ENCODE results near the gene PVR.
"Not testable (repeated sequence)": the region's sequence is repeated elsewhere in the genome, so short reads cannot be mapped to it uniquely, and the experiment has no call there.

Gene PVR, protein sequence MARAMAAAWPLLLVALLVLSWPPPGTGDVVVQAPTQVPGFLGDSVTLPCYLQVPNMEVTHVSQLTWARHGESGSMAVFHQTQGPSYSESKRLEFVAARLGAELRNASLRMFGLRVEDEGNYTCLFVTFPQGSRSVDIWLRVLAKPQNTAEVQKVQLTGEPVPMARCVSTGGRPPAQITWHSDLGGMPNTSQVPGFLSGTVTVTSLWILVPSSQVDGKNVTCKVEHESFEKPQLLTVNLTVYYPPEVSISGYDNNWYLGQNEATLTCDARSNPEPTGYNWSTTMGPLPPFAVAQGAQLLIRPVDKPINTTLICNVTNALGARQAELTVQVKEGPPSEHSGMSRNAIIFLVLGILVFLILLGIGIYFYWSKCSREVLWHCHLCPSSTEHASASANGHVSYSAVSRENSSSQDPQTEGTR

GRCh38 chr19:44643605-44644401 lies at the start of gene PVR:
Gene PVR (plus strand): TSS chr19:44643910. CDS start chr19:44644097, 187 bp downstream.
- DNase-seq, result peak; percentile 70

GRCh38 chr19:44596428-44597130 lies 47.1 kb upstream of the PVR start:
- DNase-seq, result no peak

DNA sequence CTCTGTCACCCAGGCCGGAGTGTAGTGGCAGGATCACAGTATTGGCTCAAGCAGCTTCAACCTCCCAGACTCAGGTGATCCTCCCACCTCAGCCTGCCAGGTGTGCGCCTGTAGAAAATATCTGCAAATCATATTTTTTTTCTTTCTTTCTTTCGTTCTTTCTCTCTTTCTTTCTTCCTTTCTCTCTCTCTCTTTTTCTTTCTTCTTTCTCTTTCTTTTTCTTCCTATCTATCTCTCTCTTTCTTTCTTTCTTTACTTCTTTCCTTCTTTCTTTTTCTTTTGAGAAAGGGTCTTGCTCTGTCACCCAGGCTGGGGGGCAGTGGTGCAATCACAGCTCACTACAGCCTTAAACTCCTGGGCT lies 46.6 kb upstream of the PVR start:
- DNase-seq, result no peak

DNA sequence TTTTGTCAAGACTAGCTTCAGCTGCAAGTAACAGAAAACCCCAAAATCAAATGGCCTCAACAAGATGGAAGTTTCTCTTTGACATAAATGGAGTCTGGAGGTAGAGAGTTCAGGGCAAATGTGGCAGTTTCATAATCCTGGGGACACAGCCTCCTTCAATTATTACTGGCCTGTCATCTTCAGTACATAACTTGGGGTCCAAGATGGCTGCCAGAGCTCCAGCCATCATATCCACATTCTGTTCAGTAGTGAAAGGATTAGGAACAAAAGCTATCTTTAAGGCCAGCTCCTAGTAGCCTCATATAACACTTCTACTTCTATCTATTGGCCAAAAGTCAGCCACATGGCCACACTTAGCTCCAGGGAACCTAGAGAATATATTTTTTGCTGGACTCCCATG lies 45.4 kb upstream of the PVR start:
- DNase-seq, result no peak

DNA sequence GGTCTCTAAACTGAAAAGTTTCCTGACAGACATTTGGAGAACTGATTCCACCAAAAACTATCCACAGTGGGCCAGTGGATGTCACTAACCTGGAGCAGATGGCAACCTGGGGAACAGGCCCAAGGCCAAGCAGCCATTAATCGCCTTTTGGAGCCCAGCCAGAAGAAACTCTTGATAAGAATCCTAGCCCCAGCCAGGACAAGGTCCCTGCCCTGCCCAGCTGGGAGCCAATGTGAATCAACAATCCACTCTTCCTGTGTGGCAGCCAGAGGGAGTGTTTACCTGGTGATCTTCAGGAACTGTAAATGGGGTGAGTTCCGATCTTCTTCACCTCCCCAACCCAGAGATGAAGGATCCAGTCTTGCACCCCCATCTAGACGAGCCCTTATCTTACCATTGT lies 44.8 kb upstream of the PVR start:
- DNase-seq, result no peak

DNA sequence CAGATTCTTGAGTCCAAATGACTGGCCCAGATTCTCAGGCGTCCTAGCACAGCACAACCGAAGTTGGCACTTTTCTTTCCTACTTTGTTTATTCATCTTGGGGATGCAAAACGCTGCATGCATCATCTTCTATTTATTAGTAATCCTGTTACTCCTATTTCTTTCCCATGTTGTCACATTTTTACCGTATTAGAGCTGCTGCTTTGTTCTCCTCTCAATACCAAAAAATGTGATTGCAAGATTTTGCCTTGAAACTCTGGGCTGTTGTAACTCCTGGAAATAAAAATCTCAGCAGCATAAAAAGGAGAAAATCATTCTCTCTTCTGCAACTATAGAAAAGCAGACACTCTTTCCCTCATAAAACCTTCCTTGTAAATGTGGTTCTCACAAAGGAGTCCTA lies 43.2 kb upstream of the PVR start:
- no peak for DNase-seq

GRCh38 chr19:44602081-44602480 lies 41.6 kb upstream of the PVR start:
- peak; percentile 67 for DNase-seq

- no peak for DNase-seq
Measured at GRCh38 chr19:44603201-44603945, 40.3 kb upstream of the PVR start.

DNA sequence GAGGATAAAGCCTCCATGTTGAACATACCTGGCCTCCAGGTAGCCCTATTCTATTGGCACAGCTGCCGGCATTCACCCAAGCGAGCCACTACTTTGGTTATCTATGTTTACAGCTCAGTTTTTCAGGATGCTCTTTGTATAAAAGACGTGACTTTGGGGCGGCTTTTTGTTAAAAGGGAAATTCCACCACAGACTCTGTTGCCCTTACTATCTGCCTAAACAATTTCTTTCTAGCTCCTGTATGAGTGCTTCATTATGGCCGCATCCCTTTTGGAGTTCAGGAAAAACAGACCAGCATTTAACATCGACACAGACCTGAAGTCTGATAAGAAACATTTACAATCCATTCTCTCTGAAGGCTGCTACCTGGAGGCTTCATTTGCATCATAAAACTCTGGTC lies 39.5 kb upstream of the PVR start:
- DNase-seq, result no peak

DNA sequence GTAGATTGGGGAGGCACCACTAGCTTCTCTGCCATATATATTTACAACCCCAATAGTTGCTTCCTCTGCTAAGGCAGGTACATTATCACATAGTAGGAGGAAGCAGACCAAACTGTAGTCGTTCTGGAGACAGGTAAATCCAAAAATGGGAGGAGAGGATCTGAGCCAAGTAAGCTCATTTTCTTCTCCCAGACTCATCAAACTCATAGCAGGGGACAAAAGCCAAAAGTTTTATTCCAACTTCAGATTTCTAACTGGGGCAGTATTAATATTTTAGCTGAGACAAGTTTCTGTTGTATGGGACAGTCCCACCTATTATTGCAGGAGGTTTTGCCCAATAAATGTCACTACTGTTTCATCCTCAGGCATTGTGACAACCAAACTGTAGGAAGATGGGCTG lies 38.2 kb upstream of the PVR start:
- no peak for DNase-seq

- no peak for DNase-seq
Measured at GRCh38 chr19:44607049-44607448, 36.7 kb upstream of the PVR start.

- DNase-seq, result no peak
Measured at GRCh38 chr19:44607917-44608316, 35.8 kb upstream of the PVR start.

DNA sequence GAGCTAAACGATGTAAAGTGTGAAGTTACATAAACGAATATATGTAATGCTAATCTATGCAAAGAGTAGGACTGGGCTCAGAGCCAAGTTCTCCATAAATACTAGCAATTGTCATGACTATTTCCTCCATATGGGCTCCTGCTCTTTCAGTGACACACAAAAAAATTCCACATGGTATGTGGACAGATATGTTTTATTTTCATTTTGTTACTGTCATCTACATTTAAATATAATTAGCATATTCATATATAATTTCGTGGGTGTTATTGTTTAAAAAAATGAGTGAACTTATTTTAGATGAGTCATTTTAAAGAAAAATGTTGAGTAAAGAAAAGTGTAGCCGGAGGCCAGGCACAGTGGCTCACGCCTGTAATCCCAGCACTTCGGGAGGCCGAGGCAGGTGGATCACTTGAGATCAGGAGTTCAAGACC lies 35.3 kb upstream of the PVR start:
- peak; percentile 30 for DNase-seq

DNA sequence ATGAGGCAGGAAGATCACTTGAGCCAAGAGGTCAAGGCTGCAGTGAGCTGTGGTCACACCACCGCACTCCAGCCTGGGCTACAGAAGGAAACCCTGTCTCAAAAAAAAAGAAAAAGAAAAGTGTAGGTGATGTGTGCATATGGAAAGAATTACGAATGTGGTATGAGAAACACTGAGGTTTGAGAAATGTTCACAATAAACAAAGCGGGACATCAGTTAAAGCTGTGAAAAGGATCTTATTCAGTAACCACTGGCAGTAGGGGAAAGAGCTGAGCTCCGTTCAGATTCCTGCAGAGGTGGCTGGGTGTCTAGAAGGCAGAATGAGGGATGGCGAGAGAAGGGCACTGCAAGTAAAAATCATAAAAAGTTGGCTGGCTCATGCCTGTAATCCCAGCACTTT lies 34.5 kb upstream of the PVR start:
- no peak for DNase-seq

DNA sequence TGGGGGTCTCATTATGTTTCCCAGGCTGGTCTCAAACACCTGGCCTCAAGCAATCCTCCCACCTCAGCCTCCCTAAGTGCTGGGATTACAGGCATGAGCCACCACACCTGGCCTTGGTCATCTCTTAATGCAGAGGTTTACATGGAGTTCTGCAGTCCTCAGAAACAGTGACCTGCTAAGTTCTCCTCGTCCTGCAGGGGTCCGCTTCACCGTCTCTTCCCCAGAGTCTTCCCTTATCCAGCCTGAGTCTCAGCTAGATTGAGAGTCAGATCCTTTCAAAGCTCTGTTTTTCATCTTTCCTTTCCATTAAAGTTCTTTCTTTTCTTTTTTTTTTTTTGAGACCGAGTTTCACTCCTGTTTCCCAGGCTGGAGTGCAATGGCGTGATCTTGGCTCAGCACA lies 33.2 kb upstream of the PVR start:
- not testable (repeated sequence) for DNase-seq

DNA sequence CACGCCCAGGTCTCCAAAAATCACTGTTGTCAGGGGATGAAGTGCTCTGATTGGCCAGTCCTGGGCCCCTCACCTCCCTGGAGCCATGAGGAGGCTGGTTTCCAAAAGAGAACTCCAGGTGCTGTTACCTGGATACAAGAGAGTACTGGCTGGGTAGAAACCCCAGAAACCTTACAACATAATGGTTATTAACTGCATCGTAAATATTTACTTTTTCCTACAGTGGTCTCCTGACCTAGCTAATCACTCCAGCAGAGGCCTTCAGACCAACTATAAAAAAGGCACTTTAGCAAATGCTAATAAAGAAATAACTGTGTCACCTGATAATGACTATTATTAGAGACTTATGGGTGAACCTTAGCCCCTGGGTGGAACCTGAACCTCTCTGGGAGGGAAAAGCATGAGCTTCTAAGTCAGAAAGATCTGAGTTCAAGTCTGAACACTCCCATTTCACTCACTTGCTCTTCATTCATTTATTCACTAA lies 31.9 kb upstream of the PVR start:
- DNase-seq, result no peak

DNA sequence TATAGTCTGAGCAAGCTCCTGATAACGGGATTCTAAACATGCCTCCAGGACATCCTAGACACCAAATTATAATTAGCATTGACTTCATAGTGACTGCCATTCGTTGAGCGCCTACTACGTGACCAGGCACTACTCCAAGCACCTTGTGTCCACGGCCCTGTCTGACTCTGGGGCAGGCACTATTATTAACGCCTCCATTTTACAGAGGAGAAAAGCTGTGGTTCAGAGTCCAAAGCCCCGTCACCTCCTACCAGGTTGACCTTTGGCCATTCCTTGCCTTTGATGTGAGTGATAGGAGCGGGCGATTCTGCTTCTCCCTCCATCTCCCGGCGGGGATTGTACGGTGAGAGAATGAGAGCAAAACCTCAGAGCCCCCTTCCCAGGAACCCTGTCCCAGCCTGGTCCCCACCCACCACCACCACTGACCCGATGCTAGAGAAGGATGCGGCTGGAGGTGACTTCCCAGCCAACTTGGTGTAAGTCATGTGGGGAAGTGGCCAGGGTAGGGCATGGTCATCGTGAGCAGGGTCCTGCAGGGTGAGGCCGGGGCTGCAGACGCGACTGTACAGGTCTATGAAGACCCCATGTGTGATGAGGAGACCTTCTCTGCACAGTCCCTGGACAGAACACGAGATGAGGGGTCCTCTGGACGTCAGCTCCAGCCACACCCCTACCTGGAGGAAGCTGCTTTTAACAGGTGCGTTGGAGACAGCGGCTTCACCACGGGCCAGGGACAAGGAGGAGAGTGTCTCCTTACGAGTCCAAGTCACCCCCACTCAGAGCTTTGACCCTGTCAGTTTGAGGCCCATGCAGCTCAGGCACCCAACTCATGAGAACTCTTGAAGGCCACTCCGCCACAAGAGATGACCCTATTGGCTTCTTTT lies 30.2 kb upstream of the PVR start, which contains the start of gene IGSF23:
TSS of gene IGSF23 (plus strand) at position 269 of the 884 bp plus-strand sequence. CDS start at position 352, 83 bp downstream.
- no peak for DNase-seq

DNA sequence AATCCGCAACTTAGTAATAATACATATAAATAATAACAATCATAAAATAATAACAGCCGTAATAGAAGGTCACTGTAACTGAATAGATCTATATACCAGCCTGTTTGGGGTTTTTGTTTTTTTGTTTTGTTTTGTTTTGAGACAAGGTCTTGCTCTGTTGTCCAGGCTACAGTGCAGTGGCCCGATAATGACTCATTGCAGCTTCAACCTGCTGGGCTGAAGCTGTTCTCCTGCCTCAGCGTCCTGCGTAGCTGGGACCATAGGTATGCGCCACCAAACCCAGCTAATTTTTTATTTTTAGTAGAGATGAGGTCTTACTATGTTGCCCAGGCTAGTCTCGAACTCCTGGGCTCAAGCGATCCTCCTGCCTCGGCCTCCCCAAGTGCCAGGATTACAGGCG lies 29.4 kb upstream of the PVR start:
- no peak for DNase-seq

GRCh38 chr19:44615863-44616247 lies 27.9 kb upstream of the PVR start:
- DNase-seq, result no peak

GRCh38 chr19:44617110-44617880 lies 26.4 kb upstream of the PVR start:
- DNase-seq, result no peak
